Frontal cortex (tissue), 4 donors: ENCODE data around the gene PBX3. TPM values are rescaled to one million over a fixed set of nuclear protein-coding genes. Genes with fewer than 3 reads are reported as not detected.
"Not testable (repeated sequence)": the region's sequence is repeated elsewhere in the genome, so short reads cannot be mapped to it uniquely, and the experiment has no call there.

Experiments used
- DNase-seq, 2 donors: peaks; one replicate each; pipeline ENCODE4 v3.0.0; 2012; ENCODE audit warnings: low spot score in 2 of 2
- FAIRE-seq: peaks from 2 replicates; lab custom pipeline; 2012; peaks lifted over from hg19 to GRCh38; lab: Jason Lieb, UNC
- total RNA-seq: library from RNA; depleted of rRNA; stranded (reverse); fragments of >200 nt; gene quantifications from one replicate; pipeline ENCODE4 v1.2.3, GENCODE V29; 2014
- donor health status: control.
- donor health status: control.
- donor health status: control.

PBX3 gene
- total RNA-seq, 1 donor from 2014 or later = 37.5 TPM

DNA sequence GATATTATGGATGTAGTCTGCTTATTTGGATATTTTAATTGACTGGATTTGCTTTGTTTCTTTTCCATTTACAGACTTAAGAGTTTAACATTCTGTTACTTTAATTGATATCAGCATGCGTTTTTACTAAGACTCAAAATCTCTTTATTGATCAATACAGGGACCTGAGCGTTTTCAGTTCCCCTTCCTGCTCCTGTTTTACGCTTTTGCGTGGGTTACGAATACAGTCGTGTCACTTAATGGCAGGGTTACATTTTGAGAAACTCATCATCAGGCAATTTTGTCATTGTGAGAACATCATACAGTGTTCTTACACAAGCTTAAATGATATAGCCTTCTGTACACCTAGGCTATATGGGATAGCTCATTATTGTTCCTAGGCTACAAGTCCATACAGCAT, 65.2 kb downstream of the PBX3 start:
- FAIRE-seq = no peak
- no peak for DNase-seq

DNA sequence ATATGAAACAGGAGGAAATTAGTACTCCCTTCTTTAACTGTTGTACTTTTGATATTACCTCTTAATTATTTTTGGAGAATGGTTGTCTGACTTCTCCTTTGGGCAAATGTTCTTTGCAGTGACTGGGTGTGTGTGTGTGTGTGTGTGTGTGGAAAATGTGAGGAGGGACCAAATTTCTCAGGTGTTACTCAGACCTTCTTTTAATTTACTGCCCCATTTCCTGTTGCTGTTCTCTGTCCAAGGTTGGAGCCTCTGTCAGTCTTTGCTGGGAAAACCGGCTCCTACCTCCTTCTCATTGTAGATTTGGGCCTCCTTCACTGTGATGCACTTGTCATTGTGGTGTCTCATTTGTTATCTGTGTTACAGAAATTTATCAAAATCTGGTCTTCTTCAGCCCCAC, 68.4 kb downstream of the PBX3 start:
- DNase-seq (no peak), FAIRE-seq (no peak)

DNA sequence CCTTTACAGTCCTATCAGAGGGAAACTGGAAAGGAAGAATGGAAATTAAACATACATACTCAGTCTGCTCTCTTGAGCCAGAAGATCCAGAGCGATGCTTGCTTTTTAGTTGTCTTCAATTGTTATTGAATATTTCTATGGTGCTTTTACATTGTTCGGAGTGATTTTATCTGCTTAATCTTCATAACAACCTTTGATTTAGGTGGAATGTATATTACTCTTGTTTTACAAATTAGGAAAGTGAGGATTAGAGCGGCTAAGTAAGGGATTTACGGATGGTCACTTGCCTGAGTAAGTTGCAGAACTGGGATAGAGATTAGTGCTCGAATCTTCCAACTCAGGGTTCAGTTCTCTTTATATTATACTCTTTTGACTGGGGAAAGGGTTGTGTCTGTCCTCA, 69.1 kb downstream of the PBX3 start:
- no peak for DNase-seq
- FAIRE-seq = no peak

- FAIRE-seq (no peak), DNase-seq (no peak)
Observed at GRCh38 chr9:125820100-125820804, 73.1 kb downstream of the PBX3 start.

DNA sequence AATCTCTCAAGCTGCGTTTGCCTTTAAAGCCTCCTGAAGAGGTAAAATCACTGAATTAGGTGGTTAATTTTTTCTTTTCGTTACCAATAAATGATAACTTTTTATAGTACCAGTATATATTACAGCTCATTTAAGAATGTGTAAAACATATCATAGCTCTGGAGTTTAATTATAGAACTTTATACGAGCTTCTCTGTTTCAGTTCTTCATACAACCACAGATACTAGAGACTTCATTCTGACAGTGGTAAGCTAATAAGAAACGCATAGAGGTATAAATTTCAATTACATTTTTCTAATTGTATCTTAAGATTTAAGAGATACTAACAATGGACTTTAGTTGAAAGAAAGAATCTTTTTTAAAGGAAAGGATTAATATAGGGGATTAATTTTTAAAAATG, 73.9 kb downstream of the PBX3 start:
- DNase-seq (no peak), FAIRE-seq (peak; percentile 47)

- DNase-seq (no peak), FAIRE-seq (no peak)
Observed at GRCh38 chr9:125822160-125822559, 75.0 kb downstream of the PBX3 start.

DNA sequence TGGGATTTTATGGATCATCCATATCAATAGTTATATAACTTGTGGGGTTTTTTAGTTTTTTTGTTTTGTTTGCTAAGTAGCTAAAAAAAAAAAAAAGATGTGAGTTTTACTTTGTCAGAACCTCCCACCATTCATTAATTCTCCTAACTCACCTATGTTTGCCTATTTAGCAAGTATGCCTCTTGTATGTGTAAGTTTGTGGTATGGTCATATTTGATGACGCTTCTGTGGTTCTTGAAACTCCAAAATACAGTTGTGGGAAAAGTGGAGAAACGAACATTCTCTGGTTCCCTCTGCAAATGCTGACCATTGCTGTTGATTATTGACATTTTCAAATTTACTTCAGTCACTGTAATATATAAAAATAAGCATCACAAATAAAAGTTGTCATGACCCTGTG, 75.7 kb downstream of the PBX3 start:
- FAIRE-seq (no peak), DNase-seq (no peak)

GRCh38 chr9:125823874-125824406, 76.8 kb downstream of the PBX3 start:
- not testable (repeated sequence) for FAIRE-seq, DNase-seq

GRCh38 chr9:125825762-125826161, 78.6 kb downstream of the PBX3 start:
- FAIRE-seq = no peak

DNA sequence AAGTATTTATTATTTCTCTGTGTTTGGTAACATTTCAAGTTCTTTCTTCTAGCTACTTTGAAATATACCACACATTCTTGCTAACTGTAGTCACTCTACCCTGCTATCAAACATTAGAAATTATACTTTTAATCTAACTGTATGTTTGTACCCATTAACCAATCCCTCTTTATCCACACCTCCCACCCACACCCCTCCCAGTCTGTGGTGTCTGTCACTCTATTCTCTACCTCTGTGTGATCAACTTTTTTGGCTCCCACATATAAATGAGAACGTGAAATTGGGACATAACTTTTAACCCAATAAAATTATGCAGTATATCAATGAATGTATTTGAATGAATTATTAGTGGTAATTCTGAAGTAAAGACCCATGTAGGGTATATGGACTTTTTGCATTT, 79.7 kb downstream of the PBX3 start:
- DNase-seq (no peak), FAIRE-seq (no peak)

More at GRCh38 chr9:125825762-125826161, 78.6 kb downstream of the PBX3 start:
- DNase-seq = no peak

GRCh38 chr9:125829743-125830142, 82.6 kb downstream of the PBX3 start:
- no peak for FAIRE-seq
- DNase-seq = no peak

- DNase-seq = no peak
- FAIRE-seq = no peak
Observed at GRCh38 chr9:125831054-125831453, 83.9 kb downstream of the PBX3 start.

DNA sequence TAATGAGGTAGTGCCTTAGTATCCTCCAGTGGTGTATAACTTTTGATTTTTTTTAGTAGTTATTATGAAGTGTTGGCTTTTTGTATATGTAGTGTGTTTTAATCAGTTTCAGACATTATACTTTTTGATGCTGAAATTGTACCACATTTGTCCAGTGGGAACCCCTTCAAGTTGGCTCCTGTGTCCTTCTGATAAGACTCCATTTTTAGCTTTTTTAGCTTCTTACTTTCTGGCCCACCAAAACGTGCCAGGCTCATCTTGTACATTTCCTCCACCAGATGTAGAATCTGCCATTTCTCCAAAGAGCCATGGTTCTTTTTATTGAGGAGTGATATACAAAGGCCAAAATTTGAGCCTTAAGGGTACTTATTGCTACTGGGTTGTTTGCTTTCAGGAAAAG, 84.4 kb downstream of the PBX3 start:
- FAIRE-seq (no peak), DNase-seq (no peak)

- no peak for FAIRE-seq
Observed at GRCh38 chr9:125835655-125836054, 88.5 kb downstream of the PBX3 start.

DNA sequence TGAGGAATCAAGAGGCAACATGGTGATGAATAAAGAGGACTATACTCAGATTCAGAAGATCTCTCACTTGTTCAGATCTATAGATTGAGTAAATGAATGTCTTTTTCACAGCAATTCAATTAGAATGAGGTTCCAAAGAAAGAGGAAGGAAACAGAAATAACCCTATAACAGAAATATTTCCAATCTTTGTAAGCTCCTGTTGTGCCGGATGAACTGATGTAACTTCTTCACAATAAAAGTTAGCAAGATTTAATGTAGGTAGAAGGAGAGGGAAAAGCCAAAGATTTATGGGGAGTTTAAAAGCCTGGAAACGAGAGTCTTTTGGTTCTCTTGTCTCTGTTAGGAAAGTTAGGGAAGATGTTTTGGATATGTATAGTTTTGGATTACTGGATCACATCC, 92.1 kb downstream of the PBX3 start:
- no peak for FAIRE-seq

More at GRCh38 chr9:125835655-125836054, 88.5 kb downstream of the PBX3 start:
- DNase-seq = no peak

GRCh38 chr9:125841444-125841843, 94.3 kb downstream of the PBX3 start:
- DNase-seq = no peak
- FAIRE-seq = no peak

More for the DNA sequence above, 92.1 kb downstream of the PBX3 start:
- DNase-seq = no peak

DNA sequence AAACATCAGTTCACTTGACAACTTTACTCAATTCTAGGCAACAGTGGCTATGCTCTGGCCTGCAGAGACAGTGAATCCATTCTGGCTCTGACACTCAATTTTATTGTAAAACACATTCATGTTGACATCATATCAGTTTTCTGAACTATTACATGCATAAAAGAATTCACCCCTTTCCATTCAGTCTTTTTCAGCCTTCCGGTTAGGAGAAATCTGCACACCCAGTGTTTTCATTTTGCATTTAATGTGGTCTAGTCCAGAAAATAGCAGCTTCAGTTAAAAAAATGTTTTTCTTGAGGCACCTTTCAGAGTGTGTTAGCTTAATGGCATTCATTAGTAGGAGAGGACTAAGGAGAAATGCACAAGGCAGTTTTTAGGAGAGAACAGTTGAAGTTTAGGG, 95.1 kb downstream of the PBX3 start:
- FAIRE-seq (no peak), DNase-seq (no peak)

DNA sequence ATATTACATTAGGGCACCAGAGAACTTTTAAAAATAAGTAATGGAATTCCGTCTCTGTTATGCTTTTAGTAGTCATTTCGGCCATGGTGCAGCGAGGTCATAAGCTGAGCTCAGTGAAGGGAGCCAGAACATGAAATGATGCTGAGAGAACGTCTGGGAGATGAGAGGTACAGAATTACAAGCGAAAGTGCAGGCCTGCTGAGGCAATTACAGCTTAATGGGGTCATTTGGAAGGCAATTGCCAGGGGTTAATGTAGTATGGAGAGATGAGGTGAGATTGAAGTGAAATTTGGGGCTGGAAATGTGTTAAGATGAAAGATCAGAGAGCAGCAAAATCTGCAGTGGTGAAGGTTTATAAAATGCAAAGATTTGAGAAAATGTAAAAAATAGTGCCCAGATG, 96.5 kb downstream of the PBX3 start:
- no peak for FAIRE-seq

DNA sequence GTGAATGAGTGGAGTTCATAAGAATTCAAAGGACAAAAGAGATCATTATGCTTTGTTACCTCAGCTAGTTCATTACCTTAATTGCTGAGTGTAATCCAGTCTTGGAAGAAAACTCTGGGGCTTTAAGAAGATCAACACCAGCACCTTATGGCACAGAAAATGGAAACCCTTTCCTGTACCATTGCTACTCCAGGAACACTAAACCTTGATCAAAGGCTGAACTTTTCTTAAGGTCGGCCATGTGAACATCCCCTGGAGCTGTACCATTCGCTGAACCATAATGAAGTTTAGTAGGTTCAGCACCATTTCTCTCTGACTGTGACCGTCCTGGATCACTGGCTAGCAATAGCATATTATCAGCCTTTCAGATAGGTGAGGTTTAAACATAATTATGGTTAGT, 97.4 kb downstream of the PBX3 start:
- no peak for DNase-seq
- no peak for FAIRE-seq

More for the DNA sequence above, 96.5 kb downstream of the PBX3 start:
- DNase-seq = no peak

GRCh38 chr9:125845271-125845808, 98.2 kb downstream of the PBX3 start:
- FAIRE-seq (no peak), DNase-seq (no peak)

DNA sequence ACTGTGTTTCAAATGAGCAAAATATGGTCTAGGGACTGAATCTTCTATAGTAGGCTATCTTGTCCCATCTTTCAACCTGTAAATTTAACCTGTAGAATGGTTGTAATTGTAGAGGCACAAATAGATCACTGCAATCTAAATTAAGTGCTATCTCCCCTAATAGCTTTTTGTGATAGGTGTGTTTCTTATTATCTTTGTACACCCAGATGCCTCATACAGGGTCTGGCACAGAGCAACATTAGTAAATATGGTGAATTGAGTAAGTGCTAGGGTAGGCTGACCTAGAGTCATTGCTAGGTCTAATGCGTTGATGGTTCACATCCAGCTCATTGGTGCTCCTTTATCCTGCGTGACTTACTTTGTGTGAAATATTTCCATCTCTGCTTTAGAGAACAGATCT, 100.6 kb downstream of the PBX3 start:
- DNase-seq = no peak
- no peak for FAIRE-seq
